Endothelial cell of umbilical vein (primary cell): ENCODE data around the gene SRPK2. TPM values are rescaled to one million over a fixed set of nuclear protein-coding genes. Genes with fewer than 3 reads are reported as not detected.

Source experiments
- BruUV-seq: library from RNA; stranded (reverse); fragments of 400-500 nt; replicated peaks from 2 replicates; lab custom pipeline; 2021; lab: Mats Ljungman, UMichigan
- CTCF ChIA-PET: fragments of 300-600, 350-600 bp; sonication (Branson Sonifier 250); formaldehyde crosslinking; loops from one replicate; lab custom pipeline; 2021; ENCODE audit warnings: antibody characterized with exemption, inconsistent platforms; lab: Charles Lee
- POLR2A ChIA-PET: fragments of 300-600, 350-600 bp; sonication (Branson Sonifier 250); formaldehyde crosslinking; loops from one replicate; lab custom pipeline; 2021; ENCODE audit warnings: antibody characterized with exemption, inconsistent platforms; lab: Charles Lee
- DNase-seq: peaks from one replicate; pipeline ENCODE4 v3.0.0-alpha.2; 2011; ENCODE audit warnings: low read depth, low spot score
- FAIRE-seq: peaks from 2 replicates; lab custom pipeline; 2011; peaks lifted over from hg19 to GRCh38; lab: Jason Lieb, UNC
- H2AFZ ChIP-seq: 2 replicates; pipeline ENCODE4 v1.6.0; 2012; ENCODE audit warnings: low read depth, low read length, control low read depth, inconsistent platforms
- H3K27ac ChIP-seq: 2 replicates; pipeline ENCODE4 v1.5.1; 2011; ENCODE audit warnings: low read depth, mild to moderate bottlenecking, control low read depth, low read length, moderate library complexity; ENCODE audit not compliant: insufficient read depth
- H3K27me3 ChIP-seq, 2 experiments: 2 replicates each; pipeline versions ENCODE4 v1.6.0 to v1.6.1; 2011; ENCODE audit warnings: low read length in 2 of 2, mixed read lengths in 1 of 2; ENCODE audit not compliant: control insufficient read depth in 2 of 2, insufficient read depth in 2 of 2
- H3K36me3 ChIP-seq, 2 experiments: 2 replicates in 1 of 2; 3 replicates in 1 of 2; pipeline ENCODE4 v1.5.1; 2011; ENCODE audit warnings: low read length in 2 of 2, mild to moderate bottlenecking in 1 of 2, moderate library complexity in 1 of 2; ENCODE audit not compliant: control insufficient read depth in 2 of 2, insufficient read depth in 2 of 2; ENCODE audit errors: extremely low read depth in 1 of 2
- H3K4me1 ChIP-seq: 3 replicates; pipeline ENCODE4 v1.5.1; 2011; ENCODE audit warnings: mild to moderate bottlenecking, low read length; ENCODE audit not compliant: control insufficient read depth, insufficient read depth; ENCODE audit errors: extremely low read depth
- H3K4me2 ChIP-seq: 2 replicates; pipeline ENCODE4 v1.6.1; 2011; ENCODE audit warnings: low read length, control low read depth, mixed read lengths; ENCODE audit not compliant: insufficient read depth
- H3K4me3 ChIP-seq, 3 experiments: fragments of 200-600 bp in 1 of 3; sonication (generic), shearing (Covaris generic) in 1 of 3; replicated peaks in 1 of 3; 2 replicates each; pipeline ENCODE4 v1.5.1; 2011 to 2016; ENCODE audit warnings: control low read depth in 3 of 3, low read length in 3 of 3, mild to moderate bottlenecking in 2 of 3, inconsistent platforms in 1 of 3, low read depth in 1 of 3, moderate library complexity in 1 of 3; ENCODE audit not compliant: insufficient read depth in 1 of 3
- H3K79me2 ChIP-seq: 2 replicates; pipeline ENCODE4 v1.6.0; 2012; ENCODE audit warnings: low read length, inconsistent platforms; ENCODE audit not compliant: control insufficient read depth, insufficient read depth
- H3K9ac ChIP-seq: replicated peaks from 2 replicates; pipeline ENCODE3; 2011; ENCODE audit warnings: low read length, control low read depth; ENCODE audit not compliant: insufficient read depth; ENCODE audit errors: extremely low read depth
- H3K9me1 ChIP-seq: replicated peaks from 3 replicates; pipeline ENCODE4 v1.6.0; 2011; ENCODE audit warnings: mild to moderate bottlenecking, low read length; ENCODE audit not compliant: control insufficient read depth, insufficient read depth; ENCODE audit errors: extremely low read depth
- H3K9me3 ChIP-seq: replicated peaks from 2 replicates; pipeline ENCODE4 v1.5.1; 2012; ENCODE audit warnings: low read length, inconsistent platforms; ENCODE audit not compliant: control insufficient read depth, insufficient read depth
- H4K20me1 ChIP-seq: replicated peaks from 2 replicates; pipeline ENCODE3; 2011; ENCODE audit warnings: mild to moderate bottlenecking, low read length; ENCODE audit not compliant: control insufficient read depth, insufficient read depth; ENCODE audit errors: extremely low read depth
- EZH2 ChIP-seq: IDR thresholded peaks from 2 replicates; pipeline ENCODE4 v1.6.1; 2012; ENCODE audit warnings: borderline replicate concordance, low read depth, mild to moderate bottlenecking, moderate library complexity, low read length, inconsistent platforms; ENCODE audit not compliant: severe bottlenecking
- FOS ChIP-seq: IDR thresholded peaks from 2 replicates; pipeline ENCODE4 v1.6.1; 2011; ENCODE audit warnings: mild to moderate bottlenecking, low read length, moderate library complexity, borderline replicate concordance; ENCODE audit not compliant: insufficient read depth
- GATA2 ChIP-seq: IDR thresholded peaks from 2 replicates; pipeline ENCODE4 v1.7.0; 2011; ENCODE audit warnings: low read depth, mild to moderate bottlenecking, moderate library complexity, mixed read lengths, low read length; ENCODE audit not compliant: insufficient read length, insufficient read depth
- JUN ChIP-seq: IDR thresholded peaks from 2 replicates; pipeline ENCODE4 v1.6.1; 2011; ENCODE audit warnings: borderline replicate concordance, low read depth; ENCODE audit not compliant: insufficient read length, insufficient read depth
- MYC ChIP-seq: IDR thresholded peaks from one replicate; pipeline ENCODE4 v1.6.1; 2011; ENCODE audit warnings: mild to moderate bottlenecking, low read depth, low read length
- POLR2A ChIP-seq: IDR thresholded peaks from 2 replicates; pipeline ENCODE4 v1.6.1; 2012; ENCODE audit warnings: low read depth, mild to moderate bottlenecking, control low read depth, low read length
- POLR2AphosphoS5 ChIP-seq: IDR thresholded peaks from 2 replicates; pipeline ENCODE4 v1.6.1; 2012; ENCODE audit warnings: low read depth, mild to moderate bottlenecking, control low read depth, low read length, moderate library complexity; ENCODE audit not compliant: insufficient read depth
- dilution Hi-C: fragments of 300-500 bp; cut with MboI; formaldehyde crosslinking; loops from one replicate; pipeline ENCODE4 v1.15.0; 2019; ENCODE audit warnings: low sequenced_read_pairs; ENCODE audit not compliant: extremely low pct_ligation_motif_present
- intact Hi-C: fragments of 100-400 bp; cut with micrococcal nuclease; formaldehyde crosslinking; loops from one replicate; pipeline ENCODE4 v1.10.0; 2022
- polyA plus RNA-seq, 4 experiments: library from polyadenylated mRNA; depleted of rRNA in 3 of 4; stranded (reverse) in 3 of 4; unstranded in 1 of 4; fragments of >200 nt; gene quantifications; 2 replicates each; pipeline versions ENCODE4 v1.2.1 to v1.2.3, GENCODE V29; 2011 to 2012; ENCODE audit warnings: missing spikeins in 1 of 4
- total RNA-seq: library from RNA; stranded (reverse); gene quantifications from 2 replicates; pipeline ENCODE4 v1.2.3, GENCODE V29; 2021
- TF ChIP-seq, protein P1 (sequence below), 2 donors: IDR thresholded peaks; 1 replicate in 1 of 2; 2 replicates in 1 of 2; pipeline ENCODE4 v1.5.1; 2011; ENCODE audit warnings: low read length in 2 of 2, mild to moderate bottlenecking in 2 of 2, moderate library complexity in 2 of 2, control low read depth in 1 of 2, inconsistent platforms in 1 of 2, low read depth in 1 of 2; ENCODE audit not compliant: insufficient read depth in 1 of 2; ENCODE audit errors: extremely low read depth in 1 of 2
- TF ChIP-seq, protein P2 (sequence below): IDR thresholded peaks from 2 replicates; pipeline ENCODE4 v1.6.1; 2011; ENCODE audit not compliant: insufficient read depth, insufficient read length

SRPK2 gene
- total and polyA plus RNA-seq, 2 donors (not counting 3 experiments of a cell fraction or from before 2014, with no cell fraction given), result 13.4 to 55.2 TPM

DNA sequence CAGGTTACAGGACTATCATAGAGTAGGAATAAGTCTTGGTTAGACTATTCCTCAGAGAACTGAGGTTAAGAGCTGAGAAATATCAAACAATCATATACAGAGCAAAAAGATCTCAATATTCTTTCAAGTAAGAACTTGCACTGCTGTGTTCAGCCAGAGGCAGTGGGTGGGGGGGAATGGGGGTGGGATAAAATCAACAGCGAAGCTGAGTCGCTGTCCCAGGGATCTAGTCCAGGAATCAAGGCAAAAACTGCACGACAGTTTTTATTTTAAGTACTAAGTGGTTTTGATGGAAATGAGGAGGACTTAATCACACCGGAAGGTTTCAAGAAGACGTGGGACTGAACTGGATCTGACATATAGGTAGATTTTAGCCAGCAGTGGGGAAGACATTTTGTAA, 159.1 kb downstream of the SRPK2 start:
- H3K27ac ChIP-seq, result no peak overlapping the region
- no peak overlapping the region for H2AFZ ChIP-seq
- peaks cover 12% of the 10 kb centered on the region for H3K4me1 ChIP-seq
- DNase-seq, result no peak
- H3K4me3 ChIP-seq, result no peak overlapping the region
- no peak overlapping the region for H3K4me2 ChIP-seq
- no TSS peak for BruUV-seq
- ChIA-PET POLR2A (interaction anchor here (0.7 kb wide), 1 partner anchor 15 kb away, joined by 3 read pairs; no protein-coding TSS in a partner anchor), CTCF (interaction anchor here (1.0 kb wide), 1 partner anchor 46 kb away, joined by 3 read pairs; no protein-coding TSS in a partner anchor)
- TF ChIP-seq POLR2A, result no peak
- TF ChIP-seq EZH2, result no peak
- TF ChIP-seq MYC, result no peak
- TF ChIP-seq JUN, result no peak
- no peak for TF ChIP-seq POLR2AphosphoS5
- TF ChIP-seq, protein P1, sequence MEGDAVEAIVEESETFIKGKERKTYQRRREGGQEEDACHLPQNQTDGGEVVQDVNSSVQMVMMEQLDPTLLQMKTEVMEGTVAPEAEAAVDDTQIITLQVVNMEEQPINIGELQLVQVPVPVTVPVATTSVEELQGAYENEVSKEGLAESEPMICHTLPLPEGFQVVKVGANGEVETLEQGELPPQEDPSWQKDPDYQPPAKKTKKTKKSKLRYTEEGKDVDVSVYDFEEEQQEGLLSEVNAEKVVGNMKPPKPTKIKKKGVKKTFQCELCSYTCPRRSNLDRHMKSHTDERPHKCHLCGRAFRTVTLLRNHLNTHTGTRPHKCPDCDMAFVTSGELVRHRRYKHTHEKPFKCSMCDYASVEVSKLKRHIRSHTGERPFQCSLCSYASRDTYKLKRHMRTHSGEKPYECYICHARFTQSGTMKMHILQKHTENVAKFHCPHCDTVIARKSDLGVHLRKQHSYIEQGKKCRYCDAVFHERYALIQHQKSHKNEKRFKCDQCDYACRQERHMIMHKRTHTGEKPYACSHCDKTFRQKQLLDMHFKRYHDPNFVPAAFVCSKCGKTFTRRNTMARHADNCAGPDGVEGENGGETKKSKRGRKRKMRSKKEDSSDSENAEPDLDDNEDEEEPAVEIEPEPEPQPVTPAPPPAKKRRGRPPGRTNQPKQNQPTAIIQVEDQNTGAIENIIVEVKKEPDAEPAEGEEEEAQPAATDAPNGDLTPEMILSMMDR (IDR thresholded peaks at IDR 0.05; ENCODE audit: extremely low read depth in 1 of 2, insufficient read depth in 1 of 2, low read depth in 1 of 2, low read length in 2 of 2), result no peak
- TF ChIP-seq, protein P2, sequence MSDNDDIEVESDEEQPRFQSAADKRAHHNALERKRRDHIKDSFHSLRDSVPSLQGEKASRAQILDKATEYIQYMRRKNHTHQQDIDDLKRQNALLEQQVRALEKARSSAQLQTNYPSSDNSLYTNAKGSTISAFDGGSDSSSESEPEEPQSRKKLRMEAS, result no peak
- TF ChIP-seq GATA2, result no peak
- no peak for TF ChIP-seq FOS
- no peaks in the 10 kb centered on the region for H3K9me1 ChIP-seq
- H4K20me1 ChIP-seq, result no peaks in the 10 kb centered on the region
- no peaks in the 10 kb centered on the region for H3K9me3 ChIP-seq
- intact Hi-C loops (no loop called here), dilution Hi-C loops (no loop called here)
- H3K79me2 ChIP-seq, result peaks cover 25% of the 10 kb centered on the region
- FAIRE-seq, result no peak
- peaks cover 0 to 2% of the 10 kb centered on the region in 2 experiments for H3K36me3 ChIP-seq
- H3K27me3 ChIP-seq, result no peaks in the 10 kb centered on the region
- H3K9ac ChIP-seq, result no peak overlapping the region
